ENCODE measurements around the gene GSPT1.

DNA sequence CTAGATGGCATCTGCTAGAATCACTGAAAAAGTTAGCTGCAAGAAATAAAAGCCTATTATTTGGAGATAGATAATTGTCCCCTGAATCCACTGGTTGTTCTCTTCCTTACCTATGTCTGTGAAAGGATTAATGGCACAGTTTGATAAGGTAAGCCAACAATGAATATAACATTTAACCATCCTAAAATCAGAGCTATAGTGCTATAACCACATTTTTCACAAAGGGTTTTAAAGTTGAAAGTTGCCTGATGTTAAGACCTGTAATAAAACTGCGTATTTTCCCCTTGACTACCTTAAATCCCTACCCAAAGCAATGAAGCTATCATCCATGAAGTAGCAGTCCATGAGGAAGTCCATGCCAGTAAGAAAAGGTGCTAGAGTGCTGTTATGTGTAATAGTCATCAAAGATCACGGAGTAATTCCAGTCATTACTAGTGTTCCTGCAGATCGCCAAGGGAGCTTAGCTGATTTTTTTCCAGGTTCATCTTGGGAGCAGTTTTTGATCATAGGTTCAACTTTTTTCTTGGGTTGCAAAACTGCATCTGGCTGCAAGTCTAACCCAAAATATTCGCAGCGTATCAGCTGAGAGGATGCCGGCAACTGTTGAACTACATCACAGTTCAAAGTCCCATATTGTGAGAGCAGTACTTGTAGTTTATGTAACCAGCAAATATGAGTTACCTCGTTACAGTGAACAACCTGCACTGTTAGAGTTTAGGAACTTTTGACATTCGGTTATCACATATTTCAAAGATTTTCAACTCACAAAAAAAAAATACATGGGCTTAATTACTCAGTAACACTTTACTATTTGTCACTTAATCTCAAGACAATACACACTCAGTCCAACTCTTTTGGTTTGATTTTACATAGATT lies 46.2 kb downstream of the GSPT1 start:
- TF ChIP-seq, protein P1, sequence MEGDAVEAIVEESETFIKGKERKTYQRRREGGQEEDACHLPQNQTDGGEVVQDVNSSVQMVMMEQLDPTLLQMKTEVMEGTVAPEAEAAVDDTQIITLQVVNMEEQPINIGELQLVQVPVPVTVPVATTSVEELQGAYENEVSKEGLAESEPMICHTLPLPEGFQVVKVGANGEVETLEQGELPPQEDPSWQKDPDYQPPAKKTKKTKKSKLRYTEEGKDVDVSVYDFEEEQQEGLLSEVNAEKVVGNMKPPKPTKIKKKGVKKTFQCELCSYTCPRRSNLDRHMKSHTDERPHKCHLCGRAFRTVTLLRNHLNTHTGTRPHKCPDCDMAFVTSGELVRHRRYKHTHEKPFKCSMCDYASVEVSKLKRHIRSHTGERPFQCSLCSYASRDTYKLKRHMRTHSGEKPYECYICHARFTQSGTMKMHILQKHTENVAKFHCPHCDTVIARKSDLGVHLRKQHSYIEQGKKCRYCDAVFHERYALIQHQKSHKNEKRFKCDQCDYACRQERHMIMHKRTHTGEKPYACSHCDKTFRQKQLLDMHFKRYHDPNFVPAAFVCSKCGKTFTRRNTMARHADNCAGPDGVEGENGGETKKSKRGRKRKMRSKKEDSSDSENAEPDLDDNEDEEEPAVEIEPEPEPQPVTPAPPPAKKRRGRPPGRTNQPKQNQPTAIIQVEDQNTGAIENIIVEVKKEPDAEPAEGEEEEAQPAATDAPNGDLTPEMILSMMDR (IDR thresholded peaks at IDR 0.05; ENCODE audit: borderline replicate concordance, extremely low read depth, low read length, poor library complexity, severe bottlenecking), result no peak
- TF ChIP-seq EZH2 (IDR thresholded peaks at IDR 0.05; ENCODE audit: borderline replicate concordance, low read depth, low read length, severe bottlenecking), result no peak

Data from DND-41 (cell line).